Heart left ventricle (tissue), 16 donors: ENCODE data around the gene SLX9. TPM values are rescaled to one million over a fixed set of nuclear protein-coding genes. Genes with fewer than 3 reads are reported as not detected.

Experiments
- ATAC-seq, 4 donors: fragments of 200-7000 bp; cut with Tn5 transposase; one replicate each; pipeline ENCODE4 v1.9.1; 2020 to 2022; ENCODE audit warnings: moderate library complexity in 4 of 4, mild to moderate bottlenecking in 3 of 4, moderate number of reproducible peaks in 1 of 4
- DNase-seq, 5 donors: peaks; one replicate each; pipeline ENCODE4 v3.0.0-alpha.2; 2020
- H3K27ac ChIP-seq, 12 donors: fragments of 200-600 bp; sonication (generic) in 4 of 12; one replicate each; pipeline versions ENCODE4 v1.5.0 to v1.8.0; 2016 to 2022; ENCODE audit warnings: mild to moderate bottlenecking in 2 of 12
- H3K27me3 ChIP-seq, 9 donors: fragments of 200-600 bp; sonication (generic) in 2 of 9; one replicate each; pipeline versions ENCODE4 v1.5.1 to v1.8.0; 2016 to 2022; ENCODE audit warnings: mild to moderate bottlenecking in 3 of 9
- H3K36me3 ChIP-seq, 9 donors: fragments of 200-600 bp; sonication (generic) in 2 of 9; one replicate each; pipeline versions ENCODE4 v1.5.0 to v1.8.0; 2018 to 2022; ENCODE audit warnings: mild to moderate bottlenecking in 2 of 9
- H3K4me1 ChIP-seq, 12 donors: fragments of 200-600 bp; sonication (generic) in 4 of 12; one replicate each; pipeline versions ENCODE4 v1.5.0 to v1.8.0; 2016 to 2022; ENCODE audit warnings: mild to moderate bottlenecking in 3 of 12
- H3K4me3 ChIP-seq, 12 donors: fragments of 200-600 bp; sonication (generic) in 4 of 12; one replicate each; pipeline versions ENCODE4 v1.5.0 to v1.8.0; 2017 to 2022; ENCODE audit warnings: mild to moderate bottlenecking in 9 of 12, moderate library complexity in 4 of 12
- H3K9me3 ChIP-seq, 12 donors: fragments of 200-600 bp; sonication (generic) in 4 of 12; one replicate each; pipeline versions ENCODE4 v1.5.0 to v1.8.0; 2016 to 2022; ENCODE audit warnings: mild to moderate bottlenecking in 1 of 12
- CTCF ChIP-seq, 12 donors: fragments of 200-600 bp; sonication (generic) in 4 of 12; IDR thresholded peaks; one replicate each; pipeline versions ENCODE4 v1.5.0 to v1.8.0; 2018 to 2022; ENCODE audit warnings: antibody characterized with exemption in 12 of 12, mild to moderate bottlenecking in 5 of 12
- POLR2A ChIP-seq, 2 donors: fragments of 450-650 bp; IDR thresholded peaks; one replicate each; pipeline ENCODE4 v1.6.1; 2017; ENCODE audit warnings: antibody characterized with exemption in 2 of 2, mild to moderate bottlenecking in 2 of 2, moderate library complexity in 2 of 2
- WGBS, 4 donors: extraction: QIAGEN DNeasy Blood & Tissue Kit in 2 of 4; methylation state at CpG; one replicate each; pipeline versions ENCODE4 v1.1.5 to v1.1.7; 2013 to 2018; 5-methylcytosine and 5-hydroxymethylcytosine counted together
- intact Hi-C, 10 donors: fragments of 100-400 bp; cut with DNase I; formaldehyde crosslinking; loops; one replicate each; pipeline versions ENCODE4 v1.11.1 to v1.14.2; 2022
- polyA plus RNA-seq, 2 donors: library from polyadenylated mRNA; stranded (reverse); fragments of 200-250 nt; gene quantifications; one replicate each; pipeline ENCODE4 v1.2.3, GENCODE V29; 2013
- total RNA-seq, 9 donors: library from RNA; depleted of rRNA in 2 of 9; stranded (reverse); fragments of >200 nt in 2 of 9; fragmentation: NEBNext Ultra II Directional in 3 of 9; extraction: Animal tissue kit (Norgen Biotek cat#: 25700) in 3 of 9; gene quantifications; one replicate each; pipeline versions ENCODE4 v1.1.0 to v1.2.4, GENCODE V29; 2016 to 2023
- donor health status: ischemic (EF 13 %, LVEDD 7.1; RV severe dilation, severe dysfunction).
- donor health status: healthy with polysubstance abuse.
- donor health status: DM: no; HTN: yes; CAD: no.
- donor health status: DM: no; HTN: no; CAD: no.
- donor health status: ischemic (EF 25% LVEDD 6.9; RV normal size, moderate dysfunction).
- donor health status: ischemic (EF 25% LVEDD 5.7; RV mildly dilated, moderate dysfunction).
- donor health status: healthy.
- donor health status: DM: yes; HTN: yes; CAD: no.
- donor health status: ischemic (EF 35%, LVEDD 5.7; RV mildly dilated, moderate dysfunction).
- donor health status: nonischemic (EF 11% LVEDD 7.7; RV severe dilation, severe dysfunction).
- donor health status: DM: yes; HTN: yes; CAD: no.
- donor health status: PGD.
- donor health status: ischemic (EF 29% LVEDD 5.4; RV normal size, mild dysfunction).
- donor health status: nonischemic (EF 23%, LVEDD 6.1; RV moderate dilation, normal function).

Gene SLX9
- total and polyA plus RNA-seq, 11 donors = 38.5 to 77.8 (median 49.1) TPM

- DNase-seq = peak in 3 of 5 donors; percentile 27 to 44 (median 28)
- H3K9me3 ChIP-seq = no peaks in the 10 kb centered on the region
- H3K36me3 ChIP-seq = peaks cover 0 to 37% (median 6%) of the 10 kb centered on the region in 9 donors
- no peak overlapping the region for H3K4me3 ChIP-seq
- H3K27me3 ChIP-seq = no peaks in the 10 kb centered on the region
- no peak for ATAC-seq
- 91 to 96% (median 95%) methylated on average over 33 to 35 of the region's 35 CpGs for WGBS, 4 donors
- H3K4me1 ChIP-seq = peaks cover 13 to 90% (median 63%) of the 10 kb centered on the region in 12 donors
- peak overlapping the region in 5 of 12 donors; percentile 18 to 96 (median 87) for H3K27ac ChIP-seq
- TF ChIP-seq CTCF (IDR thresholded peaks at IDR 0.05) (no peak), POLR2A (IDR thresholded peaks at IDR 0.05) (no peak)
- intact Hi-C loops = loop anchor here in 2 of 10 donors (5.0 to 10.0 kb wide), 2 partner anchors 116 to 118 kb away; partner anchors contain the start of gene ADARB1 (in 2 of the 2)
These were observed 16.7 kb downstream of the SLX9 start for GRCh38 chr21:44956356-44957046.

- Histone ChIP-seq H3K27ac (peak overlapping the region in 10 of 12 donors; percentile 57 to 86 (median 77)), H3K36me3 (peaks cover 0 to 39% (median 6%) of the 10 kb centered on the region in 9 donors), H3K9me3 (no peaks in the 10 kb centered on the region), H3K4me3 (no peak overlapping the region), H3K27me3 (no peaks in the 10 kb centered on the region), H3K4me1 (peaks cover 13 to 92% (median 65%) of the 10 kb centered on the region in 12 donors)
- WGBS, 4 donors = 89 to 95% (median 92%) methylated on average over 13 to 22 of the region's 22 CpGs
- intact Hi-C loops = loop anchor here in 2 of 10 donors (5.0 to 10.0 kb wide), 2 partner anchors 115 to 118 kb away; partner anchors contain the start of gene ADARB1 (in 2 of the 2)
- DNase-seq (peak in 3 of 5 donors; percentile 26 to 36 (median 27)), ATAC-seq (no peak)
- TF ChIP-seq POLR2A (IDR thresholded peaks at IDR 0.05) = no peak
- TF ChIP-seq CTCF (IDR thresholded peaks at IDR 0.05) = no peak
These were observed 17.4 kb downstream of the SLX9 start for GRCh38 chr21:44957047-44957831.

- H3K36me3 ChIP-seq = peaks cover 0 to 44% (median 6%) of the 10 kb centered on the region in 9 donors
- no peaks in the 10 kb centered on the region for H3K9me3 ChIP-seq
- intact Hi-C loops = loop anchor here in 3 of 10 donors (2.0 to 10.0 kb wide), 3 partner anchors 114 to 117 kb away; partner anchors contain the start of gene ADARB1 (in 3 of the 3)
- peak overlapping the region in 6 of 12 donors; percentile 11 to 30 (median 25) for H3K4me3 ChIP-seq
- H3K27ac ChIP-seq = peak overlapping the region; percentile 24 to 86 (median 76)
- H3K27me3 ChIP-seq = no peaks in the 10 kb centered on the region
- peak in 2 of 5 donors; percentile 40 to 52 for DNase-seq
- 45 to 59% (median 56%) methylated on average over 19 to 26 of the region's 26 CpGs for WGBS, 4 donors
- H3K4me1 ChIP-seq = peaks cover 13 to 93% (median 64%) of the 10 kb centered on the region in 12 donors
- TF ChIP-seq POLR2A (IDR thresholded peaks at IDR 0.05) (no peak), CTCF (IDR thresholded peaks at IDR 0.05) (no peak)
- ATAC-seq = peak in 2 of 4 donors; percentile 1 to 4
These were observed 18.1 kb downstream of the SLX9 start for GRCh38 chr21:44957901-44958451.
